CD4-positive, alpha-beta T cell treated with Interleukin-10 for 1 hour (primary cell): ENCODE data around the gene ABCA4.

Experiments
- DNase-seq: peaks from one replicate; pipeline ENCODE4 v3.0.0-alpha.2; 2020

ABCA4 gene

DNA sequence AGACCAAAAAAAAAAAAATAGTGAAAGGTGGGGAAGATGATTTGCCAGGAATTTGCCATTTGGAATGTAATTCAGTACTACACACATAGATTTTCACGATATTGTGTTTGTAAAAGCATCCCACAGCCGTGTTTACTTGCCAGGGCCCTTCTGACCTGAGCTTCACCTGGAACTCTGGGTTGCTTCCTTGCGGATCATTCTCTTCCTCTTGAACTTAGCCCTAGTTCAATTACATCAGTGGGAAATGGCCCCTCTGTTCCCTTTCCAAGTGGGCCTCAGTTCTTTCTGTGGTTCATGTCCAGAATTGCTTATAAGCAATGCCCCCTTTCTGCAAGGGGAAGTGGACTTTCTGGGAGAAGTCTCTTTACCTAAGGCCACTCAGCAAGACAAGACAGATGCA lies 41.0 kb downstream of the ABCA4 start:
- DNase-seq, result no peak

DNA sequence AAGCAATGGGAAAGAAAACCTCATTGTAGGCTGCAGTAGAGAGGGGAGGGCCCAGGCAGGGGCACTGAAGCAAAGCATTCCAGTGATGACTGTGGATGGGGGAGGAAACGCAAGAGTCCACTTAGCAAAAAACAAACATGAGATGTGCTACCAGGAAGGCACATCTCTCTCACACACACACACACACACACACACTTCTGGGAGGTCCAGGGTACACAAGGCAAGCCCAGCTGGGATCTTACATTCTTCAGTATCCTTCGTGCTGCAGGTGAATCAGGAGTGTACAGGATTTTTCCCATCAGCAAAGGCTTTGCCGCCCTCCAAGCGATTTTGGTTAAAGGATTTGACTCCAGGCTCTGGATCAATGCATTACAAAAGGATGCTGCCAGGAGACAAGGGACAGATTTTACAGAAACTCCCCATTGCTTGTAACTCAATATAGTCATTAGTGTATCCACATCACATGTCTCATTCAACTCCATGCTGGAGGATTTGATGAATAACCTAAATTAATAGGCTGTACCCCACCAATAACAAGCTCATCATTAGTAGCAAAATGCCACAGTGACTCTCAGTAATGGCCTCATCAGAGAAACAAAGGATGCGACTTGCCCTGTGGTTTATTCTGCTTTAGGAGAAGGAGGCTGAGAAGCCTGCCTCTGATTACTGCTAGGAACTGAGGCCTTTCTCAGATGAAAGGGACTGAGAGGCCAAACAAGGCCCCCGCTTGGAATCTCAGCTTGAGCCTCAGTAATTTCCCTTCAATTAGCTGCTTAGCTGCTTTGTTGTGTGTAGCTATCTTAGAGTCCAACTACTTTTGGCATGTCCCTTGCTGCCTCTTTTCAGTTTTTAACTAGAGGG lies 41.6 kb downstream of the ABCA4 start:
- no peak for DNase-seq

DNA sequence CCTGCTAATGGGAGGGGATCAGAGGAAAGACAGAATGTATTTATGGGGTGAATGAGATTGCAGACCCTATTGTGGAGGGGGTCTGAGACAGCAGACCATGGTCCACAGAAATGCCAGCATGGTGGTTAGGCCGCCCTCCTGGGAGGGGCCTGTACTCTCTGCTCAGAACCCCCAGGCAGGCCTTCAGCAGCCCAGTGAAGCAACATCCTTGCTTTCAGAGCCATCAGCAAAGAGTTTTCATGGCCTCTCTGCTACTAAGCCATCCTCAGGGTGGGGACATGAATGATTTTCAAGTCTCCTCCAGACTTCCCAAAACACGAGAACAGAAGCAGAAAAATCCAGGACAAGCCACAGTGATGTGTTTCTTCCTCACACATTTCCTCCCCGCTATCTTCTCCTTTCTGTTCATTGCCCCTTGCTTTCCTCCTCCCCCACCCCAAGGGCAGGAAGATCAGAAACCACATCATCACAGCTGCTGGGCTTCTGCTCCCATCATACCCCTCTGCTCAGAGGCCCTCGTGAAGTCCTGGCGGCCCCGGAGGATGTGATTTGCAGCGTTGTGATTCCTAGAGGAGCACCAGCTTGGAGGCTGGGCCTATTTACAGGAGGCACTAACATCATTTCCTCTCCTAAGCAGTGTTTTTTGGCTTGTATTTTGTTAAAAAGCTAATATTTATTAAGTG lies 48.0 kb downstream of the ABCA4 start:
- DNase-seq, result no peak

DNA sequence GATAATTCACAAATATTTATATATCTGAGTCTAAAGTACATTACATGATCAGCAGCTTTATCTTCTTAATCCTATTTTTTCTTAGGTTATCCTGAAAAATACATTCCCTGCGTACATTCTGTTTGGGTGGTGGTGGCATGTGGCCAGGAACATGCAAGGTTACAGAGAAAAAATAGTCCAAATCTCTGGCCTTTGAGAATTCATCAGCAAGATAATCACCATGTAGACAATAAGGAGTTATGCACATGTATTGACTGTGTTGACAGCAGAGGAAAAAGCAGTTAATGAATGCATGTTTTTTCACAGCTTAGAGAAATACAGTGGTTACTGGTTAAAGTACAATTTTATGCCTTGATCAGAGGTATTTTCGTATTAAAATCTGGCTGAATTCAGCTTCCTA lies 49.0 kb downstream of the ABCA4 start:
- DNase-seq, result no peak

DNA sequence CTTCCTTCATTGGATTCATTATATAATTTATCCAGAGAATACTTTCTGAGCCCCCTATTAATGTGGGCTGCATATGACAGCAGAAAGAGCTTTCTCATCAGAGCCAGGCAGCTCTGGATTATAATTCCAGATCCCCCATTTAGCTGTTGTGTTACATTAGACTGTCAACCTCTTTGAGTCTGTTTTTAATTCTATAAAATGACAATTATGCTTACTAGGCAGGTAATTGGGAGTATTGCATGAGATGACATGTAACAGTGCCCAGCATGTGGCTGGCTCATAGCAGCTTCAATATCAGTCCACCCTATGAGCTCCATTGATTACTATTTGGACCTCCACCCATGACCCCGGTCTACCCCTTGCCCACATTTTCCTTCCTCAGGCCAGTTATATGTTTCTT lies 49.6 kb downstream of the ABCA4 start:
- DNase-seq, result no peak

DNA sequence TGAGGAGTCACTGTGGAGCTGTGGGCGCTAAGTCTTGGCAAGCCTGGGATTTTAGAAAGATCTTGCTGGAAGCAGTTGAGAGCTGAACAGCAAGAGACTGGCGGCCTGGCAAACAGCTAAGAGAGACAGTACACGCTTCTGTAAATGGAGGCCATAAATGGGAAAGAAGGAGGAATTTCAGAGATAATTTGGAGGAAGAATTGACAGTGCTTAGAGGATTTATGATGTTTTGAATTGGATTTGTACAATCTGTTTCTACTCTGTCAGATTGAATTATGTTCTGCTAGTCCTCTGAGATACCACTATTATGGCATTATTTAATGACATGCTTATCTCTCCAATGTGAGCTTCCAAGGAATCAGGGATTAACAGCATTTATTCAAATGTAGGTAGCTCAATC lies 50.1 kb downstream of the ABCA4 start:
- no peak for DNase-seq

DNA sequence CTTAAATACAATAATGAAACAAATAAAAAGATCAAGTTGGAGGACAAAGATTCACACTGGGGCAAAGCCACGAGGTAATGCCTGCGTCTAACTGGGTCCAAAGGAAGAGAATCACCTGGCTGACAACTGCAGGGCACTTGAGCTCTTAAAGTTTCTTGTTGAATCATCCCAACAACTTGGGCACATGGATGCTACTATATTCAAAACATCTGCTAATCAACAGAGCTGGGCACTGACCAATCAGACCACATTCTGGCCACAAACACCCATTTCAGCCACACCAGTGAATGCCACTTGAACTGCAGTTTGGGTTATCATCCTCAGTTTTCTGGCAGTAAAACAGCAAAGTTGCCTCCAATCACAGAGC lies 51.0 kb downstream of the ABCA4 start:
- no peak for DNase-seq

DNA sequence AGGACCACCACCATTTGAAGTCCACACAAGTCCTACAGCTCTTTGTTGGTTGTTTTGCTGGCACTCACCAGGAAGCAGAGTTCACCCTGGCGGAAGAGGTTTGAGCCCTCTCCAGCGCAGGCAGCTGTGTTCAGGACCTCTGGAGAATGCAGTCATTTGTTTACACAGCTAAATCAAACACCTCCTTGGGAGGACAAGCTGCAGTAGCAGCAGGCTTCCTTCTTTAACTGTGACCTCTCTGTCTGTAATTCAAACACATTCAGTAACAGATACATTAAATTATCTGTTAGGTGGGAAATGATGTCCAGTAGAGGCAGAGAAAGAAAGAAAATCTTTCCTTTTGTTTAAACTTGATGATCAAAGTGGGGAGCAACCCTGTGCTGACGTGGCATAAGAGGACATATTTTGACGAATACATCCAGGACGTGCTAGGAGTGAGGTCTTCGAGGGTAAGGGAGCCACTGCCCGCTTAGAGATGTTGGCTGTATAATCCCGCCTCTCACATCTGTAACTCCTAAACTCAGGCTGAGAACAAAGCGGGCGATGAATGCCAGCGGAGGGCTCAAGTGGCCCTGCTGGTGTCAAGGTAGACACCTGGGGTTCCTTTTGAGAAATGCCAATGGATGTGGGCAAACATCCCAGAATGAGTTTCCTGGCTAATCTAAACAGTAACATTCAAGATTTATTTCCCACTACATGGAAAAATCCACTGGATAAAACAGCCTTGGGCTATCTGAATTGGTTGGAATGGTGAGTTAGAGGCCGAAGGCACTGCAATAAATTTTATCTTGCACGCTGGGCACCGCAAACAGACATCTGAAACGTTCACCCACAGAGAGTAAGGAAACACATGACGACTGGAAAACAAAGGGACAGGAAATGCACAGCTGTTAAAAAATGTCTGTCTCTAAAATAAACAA lies 51.7 kb downstream of the ABCA4 start:
- no peak for DNase-seq

DNA sequence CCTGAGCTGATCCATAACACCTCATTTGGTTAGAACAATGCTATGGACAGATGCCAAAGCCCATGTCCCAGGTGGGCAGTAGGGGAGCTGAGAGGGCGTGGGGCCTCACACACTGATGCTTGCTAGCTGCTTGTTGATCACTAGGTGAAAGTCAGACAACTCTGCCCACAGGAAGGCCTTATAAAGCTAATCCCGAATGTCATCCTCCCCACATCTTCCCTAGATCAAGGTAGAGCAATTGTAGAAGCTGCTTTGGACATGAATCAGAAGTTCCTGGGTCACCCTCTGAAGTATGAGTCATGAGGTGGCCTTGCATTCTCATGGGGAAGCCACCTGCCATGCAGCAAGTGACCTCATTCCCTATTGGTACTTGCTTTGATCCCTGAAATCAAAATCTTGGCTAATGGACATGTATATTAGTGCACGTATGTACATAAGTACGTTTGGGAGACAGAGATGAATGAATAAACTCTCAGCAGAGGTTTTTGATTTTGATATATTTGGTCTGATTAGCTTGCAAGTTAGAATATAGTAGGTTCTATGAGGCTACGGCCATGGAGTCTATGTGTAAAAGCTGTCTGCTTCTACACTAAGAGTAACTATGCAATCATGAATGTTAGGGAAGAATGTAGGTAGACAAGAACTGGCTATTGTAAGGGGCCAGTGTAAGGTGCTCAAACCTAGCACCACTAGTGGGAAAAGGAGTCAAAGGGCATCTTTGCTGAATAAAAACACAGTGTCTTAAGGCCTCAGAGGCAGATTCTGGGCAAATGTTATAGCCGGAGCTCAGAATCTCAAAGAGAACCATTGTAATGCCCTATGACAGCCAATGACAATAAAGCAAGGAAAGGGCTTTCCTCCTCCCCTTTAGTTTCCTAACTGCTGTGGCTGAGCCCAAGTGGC lies 52.6 kb downstream of the ABCA4 start:
- no peak for DNase-seq

DNA sequence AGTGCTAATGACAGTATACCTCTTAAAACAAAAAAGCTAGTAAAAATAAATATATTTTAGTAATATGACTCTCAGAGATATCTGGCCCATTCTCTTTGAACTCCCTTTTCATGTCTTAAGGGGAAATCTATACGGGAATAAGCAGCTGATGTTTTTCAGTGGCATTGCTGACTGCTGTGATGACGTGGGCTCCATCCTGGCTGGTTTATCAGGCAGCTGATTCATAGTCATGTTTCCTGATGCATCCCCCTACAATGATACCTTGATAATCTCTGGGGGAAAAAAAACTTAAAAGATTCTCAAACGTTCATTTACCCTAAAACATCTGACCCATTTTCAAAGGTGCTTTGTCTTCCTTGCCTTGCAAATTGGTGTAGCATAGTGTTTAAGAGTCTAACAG lies 53.8 kb downstream of the ABCA4 start:
- no peak for DNase-seq

DNA sequence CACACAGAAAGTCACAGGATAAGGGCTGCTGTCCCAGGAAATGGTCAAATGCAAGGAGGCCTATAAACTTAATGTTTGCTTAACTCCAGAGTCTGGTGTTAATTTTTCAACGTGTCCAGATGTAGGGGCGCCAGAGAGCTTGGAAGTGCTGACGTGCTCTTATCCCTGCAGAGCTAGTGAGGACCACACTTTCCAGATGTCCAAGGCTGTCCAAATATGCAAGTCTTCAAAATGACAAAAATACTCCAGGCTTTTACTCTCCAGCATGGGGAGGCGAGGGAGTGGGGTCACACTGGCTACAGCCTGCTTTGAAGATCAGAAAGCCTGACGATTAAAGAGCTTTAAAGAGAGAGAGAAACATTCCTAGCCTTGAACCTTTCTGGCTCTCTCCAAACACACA lies 57.6 kb downstream of the ABCA4 start:
- no peak for DNase-seq

DNA sequence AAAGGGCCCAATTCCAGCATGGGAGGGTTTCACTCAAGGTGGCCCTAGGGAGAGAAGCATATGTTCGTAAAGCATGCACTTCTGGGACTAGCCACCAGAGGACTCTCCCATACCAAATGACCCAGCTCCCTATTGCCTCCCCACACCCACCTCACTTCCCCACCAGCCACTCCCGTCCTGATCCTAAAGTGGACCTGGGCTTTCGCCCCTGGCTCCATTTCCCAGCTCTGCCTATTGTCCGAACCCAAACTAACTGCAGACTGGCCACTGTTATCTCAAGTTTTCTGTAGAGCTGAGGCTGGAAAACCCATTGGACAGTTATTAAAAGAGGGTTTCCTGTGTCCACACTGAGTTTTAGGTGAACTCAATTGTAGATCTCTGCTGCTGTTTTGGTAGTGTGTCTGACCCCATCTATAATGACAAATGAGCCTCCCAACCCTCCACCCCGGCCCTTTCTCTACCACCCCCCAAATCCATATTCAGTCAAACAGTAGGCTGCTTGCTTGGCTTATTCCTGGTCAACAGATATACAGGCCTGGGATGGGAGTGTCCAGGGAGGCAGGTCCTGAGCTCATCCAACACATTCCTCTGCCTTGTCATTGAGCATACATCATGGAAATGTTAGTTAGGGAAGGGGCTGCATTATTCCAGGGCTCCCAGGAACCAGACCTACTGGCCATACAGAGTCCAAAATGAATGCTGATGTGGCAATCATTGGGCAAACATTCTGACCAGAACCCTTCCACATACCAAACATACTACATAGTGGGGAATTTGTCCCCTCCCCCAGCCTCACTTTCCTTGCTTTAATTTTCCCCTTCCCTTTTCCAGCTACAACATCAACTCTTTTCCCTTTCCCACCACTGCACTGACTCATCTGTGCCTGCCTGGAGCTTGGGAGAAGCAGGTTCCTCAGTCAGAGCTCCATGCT lies 59.2 kb downstream of the ABCA4 start:
- peak; percentile 22 for DNase-seq

DNA sequence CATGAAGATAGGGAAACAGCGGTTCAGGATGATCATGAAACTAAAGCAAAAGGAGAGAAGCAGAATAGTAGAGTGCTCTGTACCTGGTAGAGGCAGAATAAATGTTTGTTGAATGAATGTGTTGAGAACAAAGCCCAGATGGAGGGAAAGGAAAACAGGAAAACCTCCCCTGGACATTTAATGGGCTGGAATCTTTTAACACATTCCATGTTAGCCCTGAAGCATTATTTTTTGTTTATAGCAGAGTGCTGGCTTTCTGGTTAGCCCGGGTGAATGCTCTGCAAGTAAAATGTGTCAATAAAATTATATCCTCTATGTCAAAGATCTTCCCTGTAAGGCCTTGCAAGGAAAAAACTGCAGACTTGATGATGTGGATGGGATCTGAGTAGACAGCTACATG lies 60.2 kb downstream of the ABCA4 start:
- no peak for DNase-seq

DNA sequence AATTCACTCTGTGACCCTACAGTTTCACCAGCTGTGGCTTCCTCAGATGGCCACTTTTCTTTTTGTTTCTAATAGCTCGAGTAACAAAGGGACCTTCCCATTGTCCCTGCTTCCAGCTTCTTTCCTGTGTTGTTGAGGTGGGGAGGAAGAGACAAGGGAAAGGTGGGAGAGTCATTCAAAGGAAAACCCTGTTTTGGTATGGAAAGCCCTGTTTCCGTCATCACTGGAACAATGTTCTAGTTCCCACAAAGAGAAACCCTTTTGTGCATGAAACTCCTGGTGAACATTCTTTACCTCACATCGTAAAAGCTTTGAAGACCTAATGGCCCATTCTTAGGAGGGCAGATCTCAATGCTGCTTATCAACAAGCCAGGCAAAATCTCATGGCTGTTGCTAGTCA lies 62.2 kb downstream of the ABCA4 start:
- no peak for DNase-seq

DNA sequence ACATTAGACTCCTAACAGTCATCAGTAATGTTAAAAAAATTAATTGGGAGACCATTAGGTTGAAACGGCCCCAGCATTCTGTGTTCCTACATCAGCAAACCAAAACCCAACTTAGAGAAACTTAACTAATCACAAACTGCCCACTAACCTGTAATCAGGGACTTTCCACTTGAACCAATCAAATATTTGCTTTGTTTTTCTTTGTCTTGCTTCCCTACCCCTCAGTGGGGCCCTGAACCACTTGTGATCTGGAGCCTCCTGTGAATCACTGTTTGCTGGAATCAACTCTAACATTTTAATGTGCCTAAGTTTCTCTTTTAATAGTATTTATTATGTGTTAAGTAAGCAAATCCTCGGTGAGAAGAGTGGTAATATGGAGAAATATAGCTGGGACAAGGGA lies 64.0 kb downstream of the ABCA4 start:
- no peak for DNase-seq

DNA sequence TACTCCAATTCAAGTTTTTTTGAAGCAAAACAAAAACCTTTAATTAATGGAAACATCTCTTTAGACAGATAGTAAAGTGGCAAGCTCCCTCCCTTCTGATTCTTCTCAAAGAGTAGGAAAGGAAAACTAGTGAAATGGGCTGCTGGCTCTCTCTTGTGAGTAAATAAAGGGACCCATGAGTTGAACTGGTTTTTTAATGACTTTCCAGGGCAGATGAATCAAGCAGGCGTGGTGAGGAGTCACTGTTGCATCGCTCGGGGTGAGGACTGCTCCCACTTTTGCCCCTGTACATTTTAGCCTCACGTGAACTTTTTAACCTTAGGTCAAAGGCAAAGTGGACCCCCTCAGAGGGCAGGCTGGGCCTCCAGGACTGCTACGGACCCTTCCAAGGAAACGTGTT lies 64.8 kb downstream of the ABCA4 start:
- no peak for DNase-seq

DNA sequence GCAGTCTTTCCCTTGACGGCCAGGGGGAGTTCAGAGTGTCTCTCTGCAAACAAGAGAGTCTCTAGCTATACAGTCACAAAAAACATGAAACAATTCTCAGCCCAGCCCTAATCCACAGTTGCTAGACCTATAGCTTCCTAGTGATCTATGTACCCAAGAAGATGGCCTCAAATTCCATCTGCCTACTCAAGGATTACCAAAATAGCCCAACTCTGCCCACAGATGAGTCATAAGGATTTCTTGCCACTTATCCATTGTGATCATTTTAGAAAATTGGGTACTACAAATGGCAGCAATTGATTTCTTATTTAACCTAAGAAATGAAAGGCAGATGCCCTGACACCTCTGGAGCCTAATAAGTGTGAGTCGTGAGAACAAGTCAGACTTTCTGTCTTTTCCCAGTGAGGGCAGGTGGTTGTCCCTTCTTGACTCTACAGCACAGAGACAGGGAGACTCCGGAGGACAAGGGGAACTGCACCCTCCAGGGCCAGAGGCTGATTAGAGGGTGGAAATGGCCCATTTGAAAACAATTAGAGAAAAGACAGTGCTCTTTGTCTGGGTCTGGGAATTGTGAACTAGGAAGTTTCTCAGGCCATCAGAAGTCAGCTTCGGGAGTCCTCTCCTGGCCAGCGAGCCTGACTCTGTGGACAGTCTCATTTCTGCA lies 65.4 kb downstream of the ABCA4 start:
- no peak for DNase-seq

DNA sequence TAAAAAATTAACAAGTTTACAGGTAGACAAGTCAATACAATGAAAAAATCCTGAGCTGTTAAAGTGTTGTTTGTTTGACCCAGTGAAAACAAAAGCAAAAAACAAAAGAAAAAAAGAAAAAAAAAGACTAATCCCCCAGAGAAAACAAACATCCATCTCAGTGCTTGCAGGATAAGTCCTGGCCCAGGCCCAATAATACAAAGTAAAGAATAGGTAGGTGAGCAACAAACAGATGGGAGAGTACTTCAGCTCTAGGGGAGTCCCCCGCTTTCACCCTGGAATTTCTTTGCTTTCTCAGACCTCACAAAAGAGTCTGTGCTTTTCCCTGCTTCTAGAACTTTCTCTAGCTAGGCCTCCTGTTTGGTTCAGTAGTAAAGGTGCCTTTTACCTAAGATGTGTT lies 70.3 kb downstream of the ABCA4 start:
- no peak for DNase-seq

DNA sequence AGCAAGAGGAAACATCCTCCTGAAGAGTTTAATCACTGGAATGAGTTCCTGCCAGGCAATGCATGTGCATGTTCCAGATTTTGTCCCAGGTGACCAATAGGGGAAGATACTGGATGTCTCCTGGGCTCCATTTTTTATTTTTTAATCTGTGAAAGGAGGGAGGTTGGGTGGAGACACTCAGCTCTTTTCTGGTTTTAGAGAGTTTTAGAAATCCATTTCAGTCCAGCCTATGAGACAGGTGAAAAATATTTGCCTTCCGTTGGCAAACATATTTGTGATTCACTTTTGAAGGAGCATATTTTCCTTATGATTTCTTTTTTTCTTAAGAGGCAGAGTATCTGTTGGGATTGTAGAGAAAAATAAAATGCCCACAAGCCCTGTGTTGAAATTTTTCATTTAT lies 70.7 kb downstream of the ABCA4 start:
- no peak for DNase-seq

DNA sequence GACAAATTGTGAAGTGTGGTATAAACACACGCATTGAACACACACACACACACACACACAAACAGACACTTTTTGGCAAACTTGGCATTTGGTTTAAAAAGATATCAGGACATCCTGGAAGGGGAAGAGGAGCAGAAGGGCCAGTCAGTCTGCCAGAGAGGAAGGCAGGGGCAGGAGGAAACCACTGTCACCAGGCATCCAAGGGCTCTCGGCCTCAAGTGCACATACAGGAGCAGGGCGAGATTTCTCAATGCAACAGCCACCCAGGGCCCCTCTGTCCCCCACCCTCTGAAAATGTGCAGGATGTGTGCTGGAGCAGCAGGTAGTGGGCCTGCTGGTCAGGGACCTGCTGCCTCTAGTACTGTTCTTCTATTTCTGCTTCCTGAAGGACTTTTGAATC lies 71.2 kb downstream of the ABCA4 start:
- DNase-seq, result no peak
